Ovary (tissue), 9 donors: Measurements from ENCODE around the gene EPM2A. TPM values are rescaled to one million over a fixed set of nuclear protein-coding genes. Genes with fewer than 3 reads are reported as not detected.
"Not testable (repeated sequence)": the region's sequence is repeated elsewhere in the genome, so short reads cannot be mapped to it uniquely, and the experiment has no call there.

Experiments
- DNase-seq, 5 donors: peaks; one replicate each; pipeline ENCODE4 v3.0.0-alpha.2; 2019 to 2020
- H3K27ac ChIP-seq, 2 donors: fragments of 200-600 bp; one replicate each; pipeline versions ENCODE4 v1.5.1 to v1.8.0; 2019 to 2022
- H3K27me3 ChIP-seq: fragments of 200-600 bp; one replicate; pipeline ENCODE4 v1.8.0; 2022
- H3K36me3 ChIP-seq: fragments of 200-600 bp; sonication (generic); one replicate; pipeline ENCODE4 v1.5.1; 2019
- H3K4me1 ChIP-seq: one replicate; pipeline ENCODE4 v1.8.1; 2013; ENCODE audit warnings: mild to moderate bottlenecking, moderate library complexity; ENCODE audit not compliant: insufficient read depth
- H3K4me3 ChIP-seq: fragments of 200-600 bp; sonication (generic); one replicate; pipeline ENCODE4 v1.5.1; 2017
- H3K9me3 ChIP-seq, 2 donors: fragments of 200-600 bp in 1 of 2; sonication (generic) in 1 of 2; one replicate each; pipeline versions ENCODE4 v1.5.1 to v1.8.1; 2013 to 2019; ENCODE audit warnings: mild to moderate bottlenecking in 1 of 2, moderate library complexity in 1 of 2
- CTCF ChIP-seq, 3 donors: fragments of 450-650 bp in 2 of 3; fragments of 200-600 bp in 1 of 3; IDR thresholded peaks; one replicate each; pipeline versions ENCODE4 v1.5.1 to v1.8.0; 2016 to 2022; ENCODE audit warnings: antibody characterized with exemption in 3 of 3, mild to moderate bottlenecking in 1 of 3
- EP300 ChIP-seq: sonication (generic); formaldehyde crosslinking; IDR thresholded peaks from one replicate; pipeline ENCODE4 v1.6.1; 2017; ENCODE audit warnings: antibody characterized with exemption
- POLR2A ChIP-seq: fragments of 450-650 bp; IDR thresholded peaks from one replicate; pipeline ENCODE4 v1.6.1; 2017; ENCODE audit warnings: antibody characterized with exemption, mild to moderate bottlenecking, moderate library complexity
- WGBS, 3 donors: extraction: QIAGEN DNeasy Blood & Tissue Kit in 1 of 3; methylation state at CpG; one replicate each; pipeline versions ENCODE4 v1.1.5 to v1.1.7; 2013 to 2017; 5-methylcytosine and 5-hydroxymethylcytosine counted together
- intact Hi-C, 4 donors: fragments of 100-400 bp; cut with DNase I; formaldehyde crosslinking; loops; one replicate each; pipeline versions ENCODE4 v1.11.0 to v1.15.1; 2022 to 2023
- polyA plus RNA-seq, 2 donors: library from polyadenylated mRNA; stranded (reverse); fragments of 200-250 nt in 1 of 2; fragments of 350-450 nt in 1 of 2; fragmentation: Illumina TruSeq in 1 of 2; extraction: RNeasy Lipid Tissue Mini Kit (QIAGEN cat#74804) in 1 of 2; gene quantifications; one replicate each; pipeline ENCODE4 v1.2.3, GENCODE V29; 2013 to 2014
- total RNA-seq, 7 donors: library from RNA; depleted of rRNA in 2 of 7; stranded (reverse); fragments of >200 nt in 2 of 7; fragmentation: NEBNext Ultra II Directional in 3 of 7; extraction: Animal tissue kit (Norgen Biotek cat#: 25700) in 3 of 7; gene quantifications; one replicate each; pipeline versions ENCODE4 v1.1.0 to v1.2.4, GENCODE V29; 2016 to 2023
- donor health status: DM: no; HTN: no; CAD: no; lungs with moderate emphysema.
- donor health status: DM: no; HTN: no; CAD: no.
- donor health status: Bipolar disorder and iron deficiency.
- donor health status: DM: yes; HTN: yes; CAD: no.
- donor health status: DM: no; HTN: no; CAD: no.
- donor health status: DM: yes; HTN: yes; CAD: no.

The EPM2A gene
- total and polyA plus RNA-seq, 9 donors, result 6.0 to 23.9 (median 17.5) TPM

GRCh38 chr6:145743332-145743731, 8.0 kb upstream of the EPM2A start:
- intact Hi-C loops, result no loop called here
- Histone ChIP-seq H3K4me3 (no peak overlapping the region), H3K36me3 (no peaks in the 10 kb centered on the region), H3K9me3 (no peaks in the 10 kb centered on the region), H3K4me1 (no peaks in the 10 kb centered on the region), H3K27me3 (no peaks in the 10 kb centered on the region), H3K27ac (no peak overlapping the region)
- WGBS, 3 donors, result 88 to 93% (median 91%) methylated on average over 2 of the region's 2 CpGs
- DNase-seq, result no peak
- no peak for TF ChIP-seq EP300
- no peak for TF ChIP-seq POLR2A
- no peak for TF ChIP-seq CTCF (IDR thresholded peaks at IDR 0.05)

- H3K27ac ChIP-seq, H3K36me3 ChIP-seq, H3K9me3 ChIP-seq, intact Hi-C loops, H3K4me3 ChIP-seq, DNase-seq, H3K27me3 ChIP-seq, H3K4me1 ChIP-seq: not testable (repeated sequence)
- 83 to 89% (median 86%) methylated on average over 6 of the region's 6 CpGs for WGBS, 3 donors
These were observed 7.2 kb upstream of the EPM2A start for GRCh38 chr6:145742472-145742871.

- H3K4me3 ChIP-seq, H3K36me3 ChIP-seq, DNase-seq, H3K27ac ChIP-seq, H3K9me3 ChIP-seq, H3K4me1 ChIP-seq, H3K27me3 ChIP-seq: not testable (repeated sequence)
- intact Hi-C loops, result loop anchor here in 3 of 4 donors (5.0 to 10.0 kb wide), 4 partner anchors 73 to 1455 kb away; partner anchors contain the start of genes FBXO30 (in 3 of the 3), SHPRH (in 2 of the 3) and UTRN (in 1 of the 3)
- WGBS, 3 donors, result 90 to 93% (median 92%) methylated on average over 5 of the region's 5 CpGs
These were observed 4.4 kb upstream of the EPM2A start for GRCh38 chr6:145739685-145740084.

- peaks cover 2% of the 10 kb centered on the region for H3K4me1 ChIP-seq
- TF ChIP-seq POLR2A (no peak), EP300 (no peak), CTCF (IDR thresholded peaks at IDR 0.05) (no peak)
- H3K9me3 ChIP-seq, result no peaks in the 10 kb centered on the region
- intact Hi-C loops, result loop anchor here in 3 of 4 donors (5.0 to 10.0 kb wide), 4 partner anchors 74 to 1453 kb away; partner anchors contain the start of genes FBXO30 (in 3 of the 3), SHPRH (in 2 of the 3) and UTRN (in 1 of the 3)
- no peaks in the 10 kb centered on the region for H3K36me3 ChIP-seq
- no peak overlapping the region for H3K27ac ChIP-seq
- H3K27me3 ChIP-seq, result no peaks in the 10 kb centered on the region
- DNase-seq, result no peak
- no peak overlapping the region for H3K4me3 ChIP-seq
These were observed 2.9 kb upstream of the EPM2A start for GRCh38 chr6:145738265-145738664.

- Histone ChIP-seq H3K27me3 (no peaks in the 10 kb centered on the region), H3K4me1 (peaks cover 2% of the 10 kb centered on the region), H3K27ac (peak overlapping the region in 1 of 2 donors; percentile 99), H3K9me3 (no peaks in the 10 kb centered on the region), H3K4me3 (no peak overlapping the region), H3K36me3 (no peaks in the 10 kb centered on the region)
- intact Hi-C loops, result loop anchor here in 3 of 4 donors (5.0 to 10.0 kb wide), 4 partner anchors 76 to 1452 kb away; partner anchors contain the start of genes FBXO30 (in 3 of the 3), SHPRH (in 2 of the 3) and UTRN (in 1 of the 3)
- TF ChIP-seq POLR2A, result no peak
- no peak for TF ChIP-seq CTCF (IDR thresholded peaks at IDR 0.05)
- no peak for TF ChIP-seq EP300
- WGBS, 3 donors, result 6 to 23% (median 11%) methylated on average over 7 of the region's 7 CpGs
- DNase-seq, result peak in 1 of 5 donors; percentile 23
These were observed 1.4 kb upstream of the EPM2A start for GRCh38 chr6:145736661-145737144.
